ENCODE measurements around the gene NTSR1. TPM values are rescaled to one million over a fixed set of nuclear protein-coding genes. Genes with fewer than 3 reads are reported as not detected.

Gene NTSR1
- total RNA-seq, 2 experiments from 2014 or later: 0.55 to 0.56 TPM

GRCh38 chr20:62807444-62808210, 99.0 kb downstream of the NTSR1 start:
- peak overlapping the region; percentile 84 for H3K27ac Mint-ChIP-seq
- H3K9me3 ChIP-seq (ENCODE audit: control insufficient read depth in 1 of 2, insufficient read depth in 1 of 2, low read length in 2 of 2): no peaks in the 10 kb centered on the region
- H3K36me3 ChIP-seq (ENCODE audit: insufficient read depth, low read length): peaks cover 58% of the 10 kb centered on the region
- H3K27me3 ChIP-seq (ENCODE audit: control insufficient read depth in 1 of 2, insufficient read depth in 2 of 2, low read length in 2 of 2): no peaks in the 10 kb centered on the region
- CTCF ChIA-PET: interaction anchor here (0.6 to 2.0 kb wide), 11 partner anchors 12 to 308 kb away, joined by 3 to 20 read pairs (median 3); partner anchors contain the start of gene MRGBP
- H3K36me3 Mint-ChIP-seq (ENCODE audit: low read depth): peaks cover 44% of the 10 kb centered on the region
- ATAC-seq (ENCODE audit: poor library complexity): no peak
- no peak for DNase-seq
- H3K4me1 ChIP-seq (ENCODE audit: insufficient read depth, low read length): peaks cover 41% of the 10 kb centered on the region
- TF ChIP-seq CTCF (IDR thresholded peaks at IDR 0.05): no peak
- intact Hi-C loops (cut with DNase I, micrococcal nuclease): loop anchor here (1.0 to 5.0 kb wide), 6 partner anchors 16 to 505 kb away; partner anchors contain the start of genes ADRM1 (in 1 of the 2), DIDO1 (in 1 of the 2) and TCFL5 (in 1 of the 2)
- peak overlapping the region; percentile 89 for H3K4me3 Mint-ChIP-seq
- no peak overlapping the region for H3K27ac ChIP-seq (ENCODE audit: low read depth in 1 of 2, low read length in 2 of 2)
- H3K9me3 Mint-ChIP-seq: no peaks in the 10 kb centered on the region
- H3K4me3 ChIP-seq (ENCODE audit: low read length): no peak overlapping the region
- peaks cover 34% of the 10 kb centered on the region for H3K4me1 Mint-ChIP-seq (ENCODE audit: low read depth)
- peaks cover 4% of the 10 kb centered on the region for H3K27me3 Mint-ChIP-seq
- POLR2A ChIA-PET: interaction anchor here (1.2 to 4.3 kb wide), 4 partner anchors 13 to 308 kb away, joined by 3 to 40 read pairs (median 4); partner anchors contain the start of genes MRGBP and TCFL5

GRCh38 chr20:62808211-62808865, 99.7 kb downstream of the NTSR1 start:
- POLR2A ChIA-PET: interaction anchor here (1.2 to 4.3 kb wide), 4 partner anchors 14 to 308 kb away, joined by 3 to 40 read pairs (median 4); partner anchors contain the start of genes MRGBP and TCFL5
- peaks cover 4% of the 10 kb centered on the region for H3K27me3 Mint-ChIP-seq
- Histone ChIP-seq H3K9me3 (ENCODE audit: control insufficient read depth in 1 of 2, insufficient read depth in 1 of 2, low read length in 2 of 2) (no peaks in the 10 kb centered on the region), H3K36me3 (ENCODE audit: insufficient read depth, low read length) (peaks cover 61% of the 10 kb centered on the region), H3K4me1 (ENCODE audit: insufficient read depth, low read length) (peaks cover 41% of the 10 kb centered on the region), H3K27me3 (ENCODE audit: control insufficient read depth in 1 of 2, insufficient read depth in 2 of 2, low read length in 2 of 2) (no peaks in the 10 kb centered on the region), H3K4me3 (ENCODE audit: low read length) (no peak overlapping the region), H3K27ac (ENCODE audit: low read depth in 1 of 2, low read length in 2 of 2) (no peak overlapping the region)
- H3K27ac Mint-ChIP-seq: peak overlapping the region; percentile 84
- peaks cover 47% of the 10 kb centered on the region for H3K36me3 Mint-ChIP-seq (ENCODE audit: low read depth)
- CTCF ChIA-PET: interaction anchor here (0.5 to 2.0 kb wide), 16 partner anchors 11 to 422 kb away, joined by 3 to 20 read pairs (median 4); partner anchors contain the start of gene MRGBP
- ATAC-seq (ENCODE audit: poor library complexity): peak; percentile 58
- peak; percentile 91 for TF ChIP-seq CTCF (IDR thresholded peaks at IDR 0.05)
- H3K9me3 Mint-ChIP-seq: no peaks in the 10 kb centered on the region
- H3K4me3 Mint-ChIP-seq: peak overlapping the region; percentile 89
- DNase-seq: peak; percentile 64 to 85 (median 72)
- peaks cover 28% of the 10 kb centered on the region for H3K4me1 Mint-ChIP-seq (ENCODE audit: low read depth)
- intact Hi-C loops (cut with DNase I, micrococcal nuclease): loop anchor here (1.0 to 5.0 kb wide), 6 partner anchors 17 to 506 kb away; partner anchors contain the start of genes ADRM1 (in 1 of the 2), DIDO1 (in 1 of the 2) and TCFL5 (in 1 of the 2)

All from CD4-positive, alpha-beta T cell (primary cell).